ENCODE results near the gene GLRX. TPM values are rescaled to one million over a fixed set of nuclear protein-coding genes. Genes with fewer than 3 reads are reported as not detected.
A peak's percentile ranks its signal among the peaks of the same experiment; 100 is the strongest.

The GLRX gene
- polyA plus RNA-seq (2011; rRNA removed), result 329 and 381 TPM in 2 replicates
- 165 and 222 TPM in 2 replicates for polyA plus RNA-seq (2012; cell fraction: cytosol; rRNA removed)
- 49.6 and 81.8 TPM in 2 replicates for polyA plus RNA-seq (2012; cell fraction: nucleus; rRNA removed)
- polyA plus RNA-seq (2017; fragmentation: RNase III; extraction: RNeasy Plus Mini Kit Qiagen cat#74134 plus additional on column Dnase treatment), result 96.4 to 113 TPM (median 106 TPM) in 3 replicates
- 97.8 and 196 TPM in 2 replicates for polyA minus RNA-seq (2011; rRNA and poly(A)+ RNA removed)

DNA sequence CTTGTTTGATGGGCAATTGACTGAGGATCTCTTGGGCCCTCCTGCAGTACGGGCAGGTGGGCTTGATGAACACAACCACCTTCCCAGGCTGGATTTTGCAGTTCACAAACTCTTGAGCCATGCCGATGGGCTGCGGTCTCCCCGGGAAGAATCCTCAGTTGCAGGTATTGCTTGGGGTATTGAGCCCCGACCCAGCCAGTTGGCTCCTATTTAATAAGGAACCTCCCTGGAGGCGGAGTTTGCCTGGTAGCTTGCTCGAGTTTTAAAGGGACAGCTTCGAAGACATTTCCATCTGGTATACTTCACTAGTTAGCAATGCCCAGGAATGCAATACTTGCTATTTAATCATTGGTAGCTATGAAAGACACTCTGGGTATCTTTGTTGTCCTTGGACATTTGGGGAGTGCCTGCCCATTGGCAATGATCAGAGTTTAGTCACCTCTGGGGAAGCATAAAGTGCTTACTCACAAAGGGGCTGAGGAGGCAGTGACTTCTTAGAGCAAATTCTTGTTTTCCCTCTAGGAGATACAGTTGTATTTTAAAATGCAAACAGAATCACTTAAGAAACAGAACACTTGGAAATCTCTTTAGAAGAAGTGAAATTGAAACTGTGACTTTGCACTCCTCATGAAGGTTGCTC, at the start of gene GLRX:
Gene GLRX (minus strand): TSS at position 185 of the 640 bp plus-strand sequence. CDS start 64 bp downstream, at position 121.
- ChIA-PET CTCF (interaction anchor here (1.1 to 9.3 kb wide), 11 partner anchors 10 to 175 kb away, joined by 3 to 59 read pairs (median 4); partner anchors contain the start of gene RFESD), POLR2A (interaction anchor here (0.6 to 5.0 kb wide), 10 partner anchors 10 to 840 kb away, joined by 3 to 71 read pairs (median 6); partner anchors contain the start of genes CAST and RFESD)
- FAIRE-seq (no peak), ATAC-seq (peak; percentile 77 to 87), DNase-seq (ENCODE audit: low read depth in 1 of 2, low spot score in 1 of 2) (peak; percentile 81 to 88)
- TF ChIP-seq JUN (IDR thresholded peaks at IDR 0.05), result peak in 1 of 2 experiments; percentile 51; a peak in 2 of 5 replicates
- TF ChIP-seq POLR2A (IDR thresholded peaks at IDR 0.05; ENCODE audit: low read length), result peak; percentile 78
- TF ChIP-seq, protein P1, sequence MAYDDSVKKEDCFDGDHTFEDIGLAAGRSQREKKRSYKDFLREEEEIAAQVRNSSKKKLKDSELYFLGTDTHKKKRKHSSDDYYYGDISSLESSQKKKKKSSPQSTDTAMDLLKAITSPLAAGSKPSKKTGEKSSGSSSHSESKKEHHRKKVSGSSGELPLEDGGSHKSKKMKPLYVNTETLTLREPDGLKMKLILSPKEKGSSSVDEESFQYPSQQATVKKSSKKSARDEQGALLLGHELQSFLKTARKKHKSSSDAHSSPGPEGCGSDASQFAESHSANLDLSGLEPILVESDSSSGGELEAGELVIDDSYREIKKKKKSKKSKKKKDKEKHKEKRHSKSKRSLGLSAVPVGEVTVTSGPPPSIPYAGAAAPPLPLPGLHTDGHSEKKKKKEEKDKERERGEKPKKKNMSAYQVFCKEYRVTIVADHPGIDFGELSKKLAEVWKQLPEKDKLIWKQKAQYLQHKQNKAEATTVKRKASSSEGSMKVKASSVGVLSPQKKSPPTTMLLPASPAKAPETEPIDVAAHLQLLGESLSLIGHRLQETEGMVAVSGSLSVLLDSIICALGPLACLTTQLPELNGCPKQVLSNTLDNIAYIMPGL (CRISPR knock-in tag; IDR thresholded peaks at IDR 0.05; ENCODE audit: borderline replicate concordance), result no peak
- peak; percentile 81; the same call in 2 of the 3 replicates for TF ChIP-seq BCL3 (IDR thresholded peaks at IDR 0.05)
- TF ChIP-seq RNF2 (IDR thresholded peaks at IDR 0.05; ENCODE audit: borderline replicate concordance, low read depth), result no peak
- TF ChIP-seq JUNB (IDR thresholded peaks at IDR 0.05), result 0 out of 2 replicates have a peak, but pooled peaks have one; percentile 17
- no peak for TF ChIP-seq FOSL2 (IDR thresholded peaks at IDR 0.05)
- peak; percentile 38; the same call in 1 of the 2 replicates for TF ChIP-seq FOSL2 (CRISPR knock-in tag; IDR thresholded peaks at IDR 0.05)
- TF ChIP-seq, protein P2, sequence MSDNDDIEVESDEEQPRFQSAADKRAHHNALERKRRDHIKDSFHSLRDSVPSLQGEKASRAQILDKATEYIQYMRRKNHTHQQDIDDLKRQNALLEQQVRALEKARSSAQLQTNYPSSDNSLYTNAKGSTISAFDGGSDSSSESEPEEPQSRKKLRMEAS (IDR thresholded peaks at IDR 0.05), result peak; percentile 29; the same call in 1 of the 2 replicates
- peak; percentile 67 for TF ChIP-seq MAFK (IDR thresholded peaks at IDR 0.05; ENCODE audit: partially characterized antibody)
- Histone ChIP-seq H3K9me3 (no peaks in the 10 kb centered on the region), H3K4me1 (peaks cover 55% of the 10 kb centered on the region), H3K4me3 (peak within 1 kb of the TSS; percentile 89), H3K27ac (peak within 1 kb of the TSS; percentile 87 to 94), H3K4me2 (peak within 1 kb of the TSS; percentile 95)
- 1% methylated on average over 5 of the region's 8 CpGs for WGBS (ENCODE audit: missing lambda C conversion rate)

GRCh38 chr5:95871146-95871806, 48.8 kb upstream of the GLRX start:
- H3K4me3 ChIP-seq, result no peak overlapping the region
- no peak overlapping the region for H3K4me2 ChIP-seq
- FAIRE-seq, result no peak
- H3K4me1 ChIP-seq, result peaks cover 11% of the 10 kb centered on the region
- 93% methylated on average over 9 of the region's 9 CpGs for WGBS (ENCODE audit: missing lambda C conversion rate)
- no peak for DNase-seq (ENCODE audit: low read depth in 1 of 2, low spot score in 1 of 2)
- CTCF ChIA-PET, result interaction anchor here (0.6 to 1.6 kb wide), 7 partner anchors 12 to 466 kb away, joined by 3 to 5 read pairs (median 3); no protein-coding TSS in a partner anchor
- POLR2A ChIA-PET, result no interaction called here
- ATAC-seq, result no peak
- H3K9me3 ChIP-seq, result no peaks in the 10 kb centered on the region
- H3K27ac ChIP-seq, result peak overlapping the region in 1 of 2 experiments; percentile 64; a peak in 1 of 6 replicates
- no peak for TF ChIP-seq CBX2 (IDR thresholded peaks at IDR 0.05; ENCODE audit: borderline replicate concordance, low read depth)
- TF ChIP-seq ESRRA (IDR thresholded peaks at IDR 0.05; ENCODE audit: borderline replicate concordance, low read length), result no peak
- TF ChIP-seq, protein P2 (IDR thresholded peaks at IDR 0.05), result no peak
- TF ChIP-seq RARB (CRISPR knock-in tag; IDR thresholded peaks at IDR 0.05), result no peak
- no peak for TF ChIP-seq NFE2L2 (conservative IDR thresholded peaks at IDR 0.05; ENCODE audit: low read length)
- TF ChIP-seq, protein P3, sequence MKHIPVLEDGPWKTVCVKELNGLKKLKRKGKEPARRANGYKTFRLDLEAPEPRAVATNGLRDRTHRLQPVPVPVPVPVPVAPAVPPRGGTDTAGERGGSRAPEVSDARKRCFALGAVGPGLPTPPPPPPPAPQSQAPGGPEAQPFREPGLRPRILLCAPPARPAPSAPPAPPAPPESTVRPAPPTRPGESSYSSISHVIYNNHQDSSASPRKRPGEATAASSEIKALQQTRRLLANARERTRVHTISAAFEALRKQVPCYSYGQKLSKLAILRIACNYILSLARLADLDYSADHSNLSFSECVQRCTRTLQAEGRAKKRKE (CRISPR knock-in tag; IDR thresholded peaks at IDR 0.05; ENCODE audit: low read depth), result no peak
- no peak for TF ChIP-seq NR3C1 (IDR thresholded peaks at IDR 0.05)
- TF ChIP-seq FOXS1 (CRISPR knock-in tag; IDR thresholded peaks at IDR 0.05), result no peak
- no peak for TF ChIP-seq REST (IDR thresholded peaks at IDR 0.05)
- TF ChIP-seq HOXB13 (CRISPR knock-in tag; IDR thresholded peaks at IDR 0.05; ENCODE audit: low read depth), result no peak
- no peak for TF ChIP-seq EP300 (IDR thresholded peaks at IDR 0.05)
- no peak for TF ChIP-seq RNF2 (IDR thresholded peaks at IDR 0.05; ENCODE audit: borderline replicate concordance, low read depth)
- TF ChIP-seq KDM5A (IDR thresholded peaks at IDR 0.05), result no peak
- TF ChIP-seq BCL3 (IDR thresholded peaks at IDR 0.05), result no peak
- TF ChIP-seq E2F6 (IDR thresholded peaks at IDR 0.05; ENCODE audit: borderline replicate concordance, low read depth), result no peak

Measured in A549 (cell line).